GM23338 (cell line): Measurements from ENCODE around the gene DMRTA2.

Experiments used
- CREB1 ChIP-seq: fragments of 250-450 bp; sonication (Bioruptor Pico); IDR thresholded peaks from 2 replicates; pipeline ENCODE4 v1.5.0; 2020; ENCODE audit warnings: low read depth, mild to moderate bottlenecking, moderate library complexity
- CTCF ChIP-seq, 2 experiments: fragments of 200-600 bp in 1 of 2; sonication (generic) in 1 of 2; conservative IDR thresholded peaks; 2 replicates each; pipeline versions ENCODE4 v1.5.1 to v1.6.1; 2016 to 2017; ENCODE audit warnings: antibody characterized with exemption in 2 of 2, low read depth in 2 of 2, mild to moderate bottlenecking in 2 of 2, moderate library complexity in 1 of 2
- ETS1 ChIP-seq: IDR thresholded peaks from 2 replicates; pipeline ENCODE4 v1.6.1; 2016; ENCODE audit warnings: antibody characterized with exemption
- EZH2 ChIP-seq: fragments of 200-600 bp; sonication (generic); IDR thresholded peaks from one replicate; pipeline ENCODE4 v1.8.0; 2017; ENCODE audit warnings: antibody characterized with exemption, mild to moderate bottlenecking, low read depth; ENCODE audit not compliant: unreplicated experiment
- EZH2phosphoT487 ChIP-seq: fragments of 200-600 bp; sonication (generic); IDR thresholded peaks from one replicate; pipeline ENCODE4 v1.8.1; 2018; ENCODE audit warnings: antibody characterized with exemption; ENCODE audit not compliant: unreplicated experiment
- JUNB ChIP-seq: IDR thresholded peaks from one replicate; pipeline ENCODE4 v1.6.1; 2016; ENCODE audit warnings: antibody characterized with exemption; ENCODE audit not compliant: unreplicated experiment
- NANOG ChIP-seq: IDR thresholded peaks from 2 replicates; pipeline ENCODE4 v1.6.1; 2016; ENCODE audit warnings: antibody characterized with exemption, borderline replicate concordance
- POLR2AphosphoS5 ChIP-seq: IDR thresholded peaks from 2 replicates; pipeline ENCODE4 v1.6.1; 2016; ENCODE audit warnings: antibody characterized with exemption, low read depth
- REST ChIP-seq: IDR thresholded peaks from one replicate; pipeline ENCODE4 v1.6.1; 2018; ENCODE audit warnings: antibody characterized with exemption; ENCODE audit not compliant: unreplicated experiment
- STAT1 ChIP-seq: IDR thresholded peaks from one replicate; pipeline ENCODE4 v1.6.1; 2016; ENCODE audit warnings: antibody characterized with exemption; ENCODE audit not compliant: unreplicated experiment
- ZNF331 ChIP-seq: fragments of 250-450 bp; sonication (Bioruptor Pico); IDR thresholded peaks from 2 replicates; pipeline ENCODE4 v1.5.0; 2020; ENCODE audit warnings: low read depth, mild to moderate bottlenecking, moderate library complexity

- TF ChIP-seq EZH2 (no peak), CTCF (conservative IDR thresholded peaks at IDR 0.05; ENCODE audit: low read depth in 2 of 2) (no peak), POLR2AphosphoS5 (no peak), REST (no peak), EZH2phosphoT487 (no peak), STAT1 (no peak), ZNF331 (no peak), JUNB (no peak), CREB1 (CRISPR knock-in tag) (no peak), ETS1 (no peak), NANOG (no peak)
Observed at GRCh38 chr1:50369008-50369634, 54.1 kb downstream of the DMRTA2 start.
